Heart left ventricle (tissue), 13 donors: Measurements from ENCODE around the gene ZNF442.

ENCODE experiments used
- CTCF ChIP-seq, 12 donors: fragments of 200-600 bp; sonication (generic) in 4 of 12; IDR thresholded peaks; one replicate each; pipeline versions ENCODE4 v1.5.0 to v1.8.0; 2018 to 2022; ENCODE audit warnings: antibody characterized with exemption in 12 of 12, mild to moderate bottlenecking in 5 of 12
- POLR2A ChIP-seq, 2 donors: fragments of 450-650 bp; IDR thresholded peaks; one replicate each; pipeline ENCODE4 v1.6.1; 2017; ENCODE audit warnings: antibody characterized with exemption in 2 of 2, mild to moderate bottlenecking in 2 of 2, moderate library complexity in 2 of 2
- donor health status: ischemic (EF 13 %, LVEDD 7.1; RV severe dilation, severe dysfunction).
- donor health status: DM: no; HTN: yes; CAD: no.
- donor health status: DM: no; HTN: no; CAD: no.
- donor health status: ischemic (EF 25% LVEDD 6.9; RV normal size, moderate dysfunction).
- donor health status: ischemic (EF 25% LVEDD 5.7; RV mildly dilated, moderate dysfunction).
- donor health status: ischemic (EF 35%, LVEDD 5.7; RV mildly dilated, moderate dysfunction).
- donor health status: nonischemic (EF 11% LVEDD 7.7; RV severe dilation, severe dysfunction).
- donor health status: DM: yes; HTN: yes; CAD: no.
- donor health status: PGD.
- donor health status: ischemic (EF 29% LVEDD 5.4; RV normal size, mild dysfunction).
- donor health status: nonischemic (EF 23%, LVEDD 6.1; RV moderate dilation, normal function).

GRCh38 chr19:12364391-12365235 is 870 bp downstream of the ZNF442 start:
- no peak for TF ChIP-seq CTCF (IDR thresholded peaks at IDR 0.05)
- TF ChIP-seq POLR2A (IDR thresholded peaks at IDR 0.05), result no peak
